ENCODE results near the gene MAPK8.

DNA sequence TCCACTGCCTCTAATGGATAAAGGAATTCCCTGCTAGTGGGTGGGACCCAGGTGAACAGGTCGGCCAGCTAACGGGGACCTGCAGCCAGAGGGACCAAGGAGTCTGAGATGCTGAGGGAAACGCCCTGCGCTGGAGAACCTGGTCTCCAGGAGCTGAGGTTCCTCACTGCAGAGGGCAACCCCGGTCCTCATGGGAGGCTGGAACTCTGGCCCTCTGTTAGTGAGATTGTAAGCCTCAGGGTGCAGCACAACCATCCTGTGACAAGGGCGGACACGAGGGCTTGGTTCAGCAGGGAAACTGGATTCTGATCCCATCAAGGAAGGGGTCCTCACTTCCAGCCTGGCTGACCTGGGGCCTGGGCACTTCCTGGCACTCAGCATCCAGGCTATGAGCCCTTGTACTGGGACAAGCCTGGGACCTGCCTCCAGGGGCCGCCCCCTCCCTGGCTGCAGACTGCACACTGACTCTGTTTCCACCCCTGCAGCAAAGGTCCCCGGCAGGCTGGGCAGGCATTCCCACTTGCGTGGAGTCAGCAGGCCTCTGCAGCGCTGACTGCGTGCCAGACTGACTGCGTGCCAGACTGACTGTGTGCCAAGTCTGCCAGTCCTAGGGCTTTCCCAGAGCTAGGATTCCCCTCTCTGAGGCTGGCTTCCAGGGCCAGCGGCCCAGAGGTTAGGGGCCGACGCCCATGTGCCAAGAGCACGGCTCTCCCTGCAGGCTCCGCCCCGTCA is 143.2 kb downstream of the MAPK8 start:
- TF ChIP-seq, protein P1, sequence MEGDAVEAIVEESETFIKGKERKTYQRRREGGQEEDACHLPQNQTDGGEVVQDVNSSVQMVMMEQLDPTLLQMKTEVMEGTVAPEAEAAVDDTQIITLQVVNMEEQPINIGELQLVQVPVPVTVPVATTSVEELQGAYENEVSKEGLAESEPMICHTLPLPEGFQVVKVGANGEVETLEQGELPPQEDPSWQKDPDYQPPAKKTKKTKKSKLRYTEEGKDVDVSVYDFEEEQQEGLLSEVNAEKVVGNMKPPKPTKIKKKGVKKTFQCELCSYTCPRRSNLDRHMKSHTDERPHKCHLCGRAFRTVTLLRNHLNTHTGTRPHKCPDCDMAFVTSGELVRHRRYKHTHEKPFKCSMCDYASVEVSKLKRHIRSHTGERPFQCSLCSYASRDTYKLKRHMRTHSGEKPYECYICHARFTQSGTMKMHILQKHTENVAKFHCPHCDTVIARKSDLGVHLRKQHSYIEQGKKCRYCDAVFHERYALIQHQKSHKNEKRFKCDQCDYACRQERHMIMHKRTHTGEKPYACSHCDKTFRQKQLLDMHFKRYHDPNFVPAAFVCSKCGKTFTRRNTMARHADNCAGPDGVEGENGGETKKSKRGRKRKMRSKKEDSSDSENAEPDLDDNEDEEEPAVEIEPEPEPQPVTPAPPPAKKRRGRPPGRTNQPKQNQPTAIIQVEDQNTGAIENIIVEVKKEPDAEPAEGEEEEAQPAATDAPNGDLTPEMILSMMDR (IDR thresholded peaks at IDR 0.05), result no peak
- TF ChIP-seq, protein P2, sequence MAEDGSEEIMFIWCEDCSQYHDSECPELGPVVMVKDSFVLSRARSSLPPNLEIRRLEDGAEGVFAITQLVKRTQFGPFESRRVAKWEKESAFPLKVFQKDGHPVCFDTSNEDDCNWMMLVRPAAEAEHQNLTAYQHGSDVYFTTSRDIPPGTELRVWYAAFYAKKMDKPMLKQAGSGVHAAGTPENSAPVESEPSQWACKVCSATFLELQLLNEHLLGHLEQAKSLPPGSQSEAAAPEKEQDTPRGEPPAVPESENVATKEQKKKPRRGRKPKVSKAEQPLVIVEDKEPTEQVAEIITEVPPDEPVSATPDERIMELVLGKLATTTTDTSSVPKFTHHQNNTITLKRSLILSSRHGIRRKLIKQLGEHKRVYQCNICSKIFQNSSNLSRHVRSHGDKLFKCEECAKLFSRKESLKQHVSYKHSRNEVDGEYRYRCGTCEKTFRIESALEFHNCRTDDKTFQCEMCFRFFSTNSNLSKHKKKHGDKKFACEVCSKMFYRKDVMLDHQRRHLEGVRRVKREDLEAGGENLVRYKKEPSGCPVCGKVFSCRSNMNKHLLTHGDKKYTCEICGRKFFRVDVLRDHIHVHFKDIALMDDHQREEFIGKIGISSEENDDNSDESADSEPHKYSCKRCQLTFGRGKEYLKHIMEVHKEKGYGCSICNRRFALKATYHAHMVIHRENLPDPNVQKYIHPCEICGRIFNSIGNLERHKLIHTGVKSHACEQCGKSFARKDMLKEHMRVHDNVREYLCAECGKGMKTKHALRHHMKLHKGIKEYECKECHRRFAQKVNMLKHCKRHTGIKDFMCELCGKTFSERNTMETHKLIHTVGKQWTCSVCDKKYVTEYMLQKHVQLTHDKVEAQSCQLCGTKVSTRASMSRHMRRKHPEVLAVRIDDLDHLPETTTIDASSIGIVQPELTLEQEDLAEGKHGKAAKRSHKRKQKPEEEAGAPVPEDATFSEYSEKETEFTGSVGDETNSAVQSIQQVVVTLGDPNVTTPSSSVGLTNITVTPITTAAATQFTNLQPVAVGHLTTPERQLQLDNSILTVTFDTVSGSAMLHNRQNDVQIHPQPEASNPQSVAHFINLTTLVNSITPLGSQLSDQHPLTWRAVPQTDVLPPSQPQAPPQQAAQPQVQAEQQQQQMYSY (CRISPR knock-in tag; IDR thresholded peaks at IDR 0.05), result no peak
- no peak for TF ChIP-seq FOXJ3 (CRISPR knock-in tag; IDR thresholded peaks at IDR 0.05; ENCODE audit: borderline replicate concordance)
